HCT116 (cell line): Measurements from ENCODE around the gene PAX7. TPM values are rescaled to one million over a fixed set of nuclear protein-coding genes. Genes with fewer than 3 reads are reported as not detected.

Experiments
- ATAC-seq: fragments of 200-7000 bp; cut with Tn5 transposase; 2 replicates; pipeline ENCODE4 v1.9.1; 2020; ENCODE audit warnings: mild to moderate bottlenecking, moderate library complexity
- BruUV-seq: library from RNA; stranded (reverse); fragments of 400-500 nt; replicated peaks from 2 replicates; lab custom pipeline; 2021; lab: Mats Ljungman, UMichigan
- CTCF ChIA-PET: fragments of 300-600 bp; sonication (Branson Sonifier 250); formaldehyde crosslinking; loops from one replicate; lab custom pipeline; 2021; ENCODE audit warnings: antibody characterized with exemption; lab: Charles Lee
- POLR2A ChIA-PET: fragments of 300-600, 350-600 bp; sonication (Branson Sonifier 250); formaldehyde crosslinking; loops from one replicate; lab custom pipeline; 2021; ENCODE audit warnings: antibody characterized with exemption; lab: Charles Lee
- RAD21 ChIA-PET, 2 experiments: fragments of 300-600 bp; sonication (Branson Sonifier 250); formaldehyde crosslinking; loops; one replicate each; lab custom pipeline; 2023; ENCODE audit warnings: low total read pairs in 2 of 2; ENCODE audit not compliant: uncharacterized antibody in 2 of 2, unreplicated experiment in 2 of 2, low non-redundant PET in 1 of 2; lab: Charles Lee
- DNase-seq: peaks from one replicate; pipeline ENCODE4 v3.0.0-alpha.2; 2010; ENCODE audit warnings: low read depth, low spot score
- H2AFZ ChIP-seq: fragments of 200-600 bp; shearing (Covaris generic), sonication (generic); 2 replicates; pipeline ENCODE4 v1.6.1; 2017; ENCODE audit warnings: low read depth, mixed run types, mixed read lengths, antibody characterized with exemption, low read length; ENCODE audit not compliant: poor library complexity, severe bottlenecking
- H3K27ac ChIP-seq: 2 replicates; pipeline ENCODE4 v1.5.1; 2012; ENCODE audit warnings: low read depth, low read length
- H3K27me3 ChIP-seq: fragments of 200-600 bp; sonication (generic); 2 replicates; pipeline ENCODE4 v1.6.1; 2016; ENCODE audit warnings: mixed run types, low read length, mixed read lengths; ENCODE audit not compliant: insufficient read depth
- H3K36me3 ChIP-seq, 2 experiments: fragments of 200-500 bp in 1 of 2; fragments of 200-600 bp in 1 of 2; sonication (Bioruptor generic) in 1 of 2; sonication (generic) in 1 of 2; 2 replicates each; pipeline versions ENCODE4 v1.5.1 to v1.6.1; 2014 to 2016; ENCODE audit warnings: low read length in 2 of 2, inconsistent platforms in 1 of 2, mixed read lengths in 1 of 2, mixed run types in 1 of 2; ENCODE audit not compliant: insufficient read depth in 2 of 2, control insufficient read depth in 1 of 2
- H3K4me1 ChIP-seq, 2 experiments: fragments of 200-600 bp in 1 of 2; sonication (generic) in 1 of 2; 2 replicates each; pipeline versions ENCODE4 v1.5.1 to v1.6.1; 2012 to 2017; ENCODE audit warnings: low read length in 2 of 2, inconsistent platforms in 1 of 2, mild to moderate bottlenecking in 1 of 2, mixed read lengths in 1 of 2, mixed run types in 1 of 2, moderate library complexity in 1 of 2; ENCODE audit not compliant: insufficient read depth in 2 of 2, control insufficient read depth in 1 of 2
- H3K4me2 ChIP-seq: fragments of 200-600 bp; sonication (generic); 2 replicates; pipeline ENCODE4 v1.6.1; 2017; ENCODE audit warnings: mixed run types, low read length, mixed read lengths
- H3K4me3 ChIP-seq, 2 experiments: fragments of 200-600 bp in 1 of 2; sonication (generic) in 1 of 2; replicated peaks in 1 of 2; 2 replicates each; pipeline ENCODE4 v1.5.1; 2011 to 2016; ENCODE audit warnings: low read length in 2 of 2, control low read depth in 1 of 2, low read depth in 1 of 2, mild to moderate bottlenecking in 1 of 2, mixed read lengths in 1 of 2, mixed run types in 1 of 2
- H3K79me2 ChIP-seq: fragments of 200-600 bp; sonication (generic); 2 replicates; pipeline ENCODE4 v1.6.1; 2017; ENCODE audit warnings: mild to moderate bottlenecking, mixed run types, low read length, moderate library complexity, mixed read lengths; ENCODE audit not compliant: insufficient read depth
- H3K9ac ChIP-seq: fragments of 200-600 bp; sonication (generic); 2 replicates; pipeline ENCODE4 v1.6.1; 2016; ENCODE audit warnings: low read length, mixed read lengths
- H3K9me2 ChIP-seq: fragments of 200-600 bp; sonication (generic), shearing (Covaris generic); 2 replicates; pipeline ENCODE4 v1.6.1; 2017; ENCODE audit warnings: mixed run types, mild to moderate bottlenecking, moderate library complexity; ENCODE audit not compliant: insufficient read depth
- H3K9me3 ChIP-seq, 2 experiments: fragments of 200-500 bp in 1 of 2; fragments of 200-600 bp in 1 of 2; sonication (Bioruptor generic) in 1 of 2; sonication (generic) in 1 of 2; 2 replicates each; pipeline ENCODE4 v1.6.1; 2014 to 2017; ENCODE audit warnings: low read length in 2 of 2, mixed read lengths in 2 of 2, inconsistent platforms in 1 of 2, low read depth in 1 of 2, mild to moderate bottlenecking in 1 of 2, mixed run types in 1 of 2, moderate library complexity in 1 of 2; ENCODE audit not compliant: control insufficient read depth in 1 of 2, insufficient read depth in 1 of 2
- H4K20me1 ChIP-seq: fragments of 200-600 bp; sonication (generic), shearing (Covaris generic); 2 replicates; pipeline ENCODE4 v1.6.1; 2017; ENCODE audit warnings: mixed run types, mild to moderate bottlenecking, moderate library complexity; ENCODE audit not compliant: insufficient read depth
- CEBPB ChIP-seq: IDR thresholded peaks from 2 replicates; pipeline ENCODE4 v1.6.1; 2012; ENCODE audit warnings: low read depth
- EZH2 ChIP-seq: fragments of 200-600 bp; sonication (generic); IDR thresholded peaks from 2 replicates; pipeline ENCODE4 v1.6.1; 2017; ENCODE audit warnings: antibody characterized with exemption, mixed run types
- EZH2phosphoT487 ChIP-seq: fragments of 200-600 bp; IDR thresholded peaks from 2 replicates; pipeline ENCODE4 v1.6.1; 2018; ENCODE audit warnings: antibody characterized with exemption, borderline replicate concordance
- POLR2AphosphoS5 ChIP-seq: IDR thresholded peaks from 2 replicates; pipeline ENCODE4 v1.6.1; 2011; ENCODE audit warnings: mild to moderate bottlenecking, low read depth, low read length, moderate library complexity
- RAD21 ChIP-seq: IDR thresholded peaks from 2 replicates; pipeline ENCODE4 v1.6.1; 2012; ENCODE audit warnings: low read depth, mild to moderate bottlenecking
- REST ChIP-seq: IDR thresholded peaks from 2 replicates; pipeline ENCODE4 v1.6.1; 2012; ENCODE audit warnings: low read depth
- SIN3A ChIP-seq: IDR thresholded peaks from 2 replicates; pipeline ENCODE4 v1.6.1; 2012; ENCODE audit warnings: low read depth
- SP1 ChIP-seq: IDR thresholded peaks from 2 replicates; pipeline ENCODE4 v1.6.1; 2012; ENCODE audit warnings: low read depth
- TCF7L2 ChIP-seq: IDR thresholded peaks from 2 replicates; pipeline ENCODE4 v1.7.0; 2011; ENCODE audit warnings: borderline replicate concordance, inconsistent platforms; ENCODE audit not compliant: insufficient read depth, insufficient read length; ENCODE audit errors: extremely low read depth
- ZFX ChIP-seq: fragments of 450-650 bp; IDR thresholded peaks from 2 replicates; pipeline ENCODE4 v1.6.1; 2017
- intact Hi-C: fragments of 100-400 bp; cut with micrococcal nuclease; formaldehyde crosslinking; loops from 2 replicates; pipeline ENCODE4 v1.10.0; 2022
- total RNA-seq: library from RNA; stranded (reverse); gene quantifications from one replicate; pipeline ENCODE4 v1.2.1, GENCODE V29; 2021; ENCODE audit not compliant: unreplicated experiment

Gene PAX7
- total RNA-seq, 1 experiment from 2014 or later: not detected

GRCh38 chr1:18643154-18644012 lies 12.7 kb downstream of the PAX7 start:
- Histone ChIP-seq H3K27ac (no peak overlapping the region), H3K9ac (0 out of 2 replicates have a peak overlapping the region, but pooled peaks have one; percentile 11), H3K4me3 (peak overlapping the region; percentile 29 to 49), H3K79me2 (no peaks in the 10 kb centered on the region), H2AFZ (peak overlapping the region; percentile 88), H3K4me1 (peaks cover 3 to 12% of the 10 kb centered on the region in 2 experiments; a peak in 3 of 4 replicates), H3K9me2 (no peaks in the 10 kb centered on the region), H3K9me3 (no peaks in the 10 kb centered on the region), H3K4me2 (peak overlapping the region; percentile 89), H3K36me3 (no peaks in the 10 kb centered on the region), H4K20me1 (no peaks in the 10 kb centered on the region), H3K27me3 (peaks cover 23% of the 10 kb centered on the region; the same call in 1 of the 2 replicates)
- BruUV-seq: no TSS peak
- ATAC-seq (peak; percentile 86), DNase-seq (no peak)
- POLR2A ChIA-PET: no interaction called here
- intact Hi-C loops: no loop called here
- RAD21 ChIA-PET: no interaction called here
- TF ChIP-seq ZFX (0 out of 2 replicates have a peak, but pooled peaks have one; percentile 23), SIN3A (no peak), POLR2AphosphoS5 (no peak), EZH2phosphoT487 (no peak), TCF7L2 (peak; percentile 96), RAD21 (no peak), SP1 (no peak), CEBPB (no peak), EZH2 (no peak)
- CTCF ChIA-PET: no interaction called here

- Histone ChIP-seq H3K9ac (no peak overlapping the region), H4K20me1 (no peaks in the 10 kb centered on the region), H3K4me2 (peak overlapping the region; percentile 89), H2AFZ (peak overlapping the region; percentile 88), H3K4me1 (peaks cover 3 to 12% of the 10 kb centered on the region in 2 experiments; a peak in 3 of 4 replicates), H3K9me2 (no peaks in the 10 kb centered on the region), H3K27ac (no peak overlapping the region), H3K36me3 (no peaks in the 10 kb centered on the region), H3K27me3 (peaks cover 18% of the 10 kb centered on the region; the same call in 1 of the 2 replicates), H3K79me2 (no peaks in the 10 kb centered on the region), H3K4me3 (peak overlapping the region; percentile 29 to 49), H3K9me3 (no peaks in the 10 kb centered on the region)
- POLR2A ChIA-PET: no interaction called here
- RAD21 ChIA-PET: no interaction called here
- TF ChIP-seq REST: no peak
- no peak for TF ChIP-seq POLR2AphosphoS5
- DNase-seq: no peak
- no TSS peak for BruUV-seq
- CTCF ChIA-PET: no interaction called here
- intact Hi-C loops: no loop called here
- no peak; the same call in 1 of the 2 replicates for ATAC-seq
These were observed 13.4 kb downstream of the PAX7 start for GRCh38 chr1:18644013-18644399.
